Mammary epithelial cell (primary cell): ENCODE measurements around the gene AGO1.

Source experiments
- CTCF ChIP-seq, 2 donors: IDR thresholded peaks in 1 of 2; conservative IDR thresholded peaks in 1 of 2; 2 replicates each; pipeline ENCODE4 v1.5.1; 2011 to 2012; ENCODE audit warnings: inconsistent platforms in 2 of 2, low read length in 2 of 2, mild to moderate bottlenecking in 2 of 2, control low read depth in 1 of 2, low read depth in 1 of 2; ENCODE audit not compliant: insufficient read depth in 1 of 2; ENCODE audit errors: extremely low read depth in 1 of 2
- EZH2 ChIP-seq: IDR thresholded peaks from 2 replicates; pipeline ENCODE4 v1.6.1; 2012; ENCODE audit warnings: low read length, inconsistent platforms, borderline replicate concordance

- TF ChIP-seq CTCF (conservative IDR thresholded peaks at IDR 0.05 in 1 of 2, IDR thresholded peaks at IDR 0.05 in 1 of 2; ENCODE audit: extremely low read depth in 1 of 2, insufficient read depth in 1 of 2, low read depth in 1 of 2, low read length in 2 of 2) = no peak
- no peak for TF ChIP-seq EZH2
These were observed 97.1 kb downstream of the AGO1 start for GRCh38 chr1:35980090-35980489.
